Measurements from ENCODE around the gene CCDC9B.

- TF ChIP-seq CTCF (IDR thresholded peaks at IDR 0.05) (peak; percentile 79), EZH2phosphoT487 (IDR thresholded peaks at IDR 0.05) (no peak), EZH2 (IDR thresholded peaks at IDR 0.05) (no peak)
These were observed 27.2 kb upstream of the CCDC9B start for GRCh38 chr15:40367686-40368611.
